ENCODE data around the gene PPP1R37.
A peak's percentile ranks its signal among the peaks of the same experiment; 100 is the strongest.
"Not testable (repeated sequence)": the region's sequence is repeated elsewhere in the genome, so short reads cannot be mapped to it uniquely, and the experiment has no call there.

The PPP1R37 gene

DNA sequence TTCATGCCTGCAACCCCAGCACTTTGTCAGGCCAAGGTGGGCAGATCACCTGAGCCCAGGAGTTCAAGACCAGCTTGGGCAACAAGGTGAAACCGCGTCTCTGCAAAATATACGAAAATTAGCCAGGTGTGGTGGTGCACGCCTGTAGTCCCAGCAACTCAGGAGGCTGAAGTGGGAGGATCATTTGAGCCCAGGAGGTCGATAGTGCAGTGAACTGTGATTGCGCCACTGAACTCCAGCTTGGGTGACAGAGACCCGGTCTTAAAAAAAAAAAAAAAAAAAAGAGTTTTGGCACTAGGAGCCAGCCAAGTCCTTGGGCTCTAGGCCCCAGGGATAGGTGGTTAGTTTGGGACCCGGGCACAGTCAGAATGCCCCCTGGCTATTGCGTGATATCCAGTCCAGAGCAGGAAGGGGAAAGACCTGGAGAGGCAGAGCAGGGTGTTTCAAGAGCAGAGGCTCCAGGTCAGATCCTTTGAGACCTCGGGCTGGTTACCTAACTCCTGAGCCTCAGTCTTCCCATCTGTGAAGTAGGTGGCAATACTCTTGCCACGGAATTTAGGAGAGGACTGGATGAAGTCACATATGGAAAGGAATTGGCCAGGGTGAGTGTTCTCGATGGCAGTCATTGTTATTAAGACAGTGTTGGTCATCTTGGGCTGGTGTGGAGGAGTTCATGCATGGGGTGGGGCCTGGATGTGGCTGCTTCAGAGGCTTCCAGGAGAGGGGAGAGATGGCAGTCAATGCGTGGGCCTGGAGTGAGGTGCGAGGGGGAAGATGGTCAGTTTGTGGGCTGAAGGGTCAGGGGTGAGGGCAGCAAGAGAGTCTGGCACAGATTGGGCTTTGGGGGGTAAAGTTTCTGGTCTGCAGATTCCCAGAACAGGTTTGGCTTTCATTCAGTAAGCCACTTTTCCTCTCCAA is 2.8 kb downstream of the PPP1R37 start:
- no peak for DNase-seq (ENCODE audit: low spot score)

DNA sequence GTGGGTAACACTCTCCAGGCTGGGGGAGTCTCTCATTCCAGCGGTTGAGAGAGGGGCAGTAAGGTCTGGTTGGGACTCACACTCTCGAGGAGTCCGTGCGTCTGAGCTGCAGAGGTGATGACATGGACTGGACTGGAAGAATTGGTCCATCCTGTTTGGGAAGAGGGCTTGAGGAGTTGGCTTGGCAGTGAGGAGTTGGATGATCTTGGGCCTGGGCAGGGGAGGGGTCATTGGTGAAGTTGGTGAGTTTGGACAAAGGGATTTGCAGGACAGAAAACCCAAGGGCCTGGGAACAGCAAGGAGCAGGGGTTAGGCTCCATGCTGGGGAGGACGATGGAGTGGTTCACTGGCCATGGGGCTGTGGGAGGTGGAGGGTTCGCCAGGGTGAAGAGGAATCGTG is 3.7 kb downstream of the PPP1R37 start:
- DNase-seq (ENCODE audit: low spot score), result no peak

DNA sequence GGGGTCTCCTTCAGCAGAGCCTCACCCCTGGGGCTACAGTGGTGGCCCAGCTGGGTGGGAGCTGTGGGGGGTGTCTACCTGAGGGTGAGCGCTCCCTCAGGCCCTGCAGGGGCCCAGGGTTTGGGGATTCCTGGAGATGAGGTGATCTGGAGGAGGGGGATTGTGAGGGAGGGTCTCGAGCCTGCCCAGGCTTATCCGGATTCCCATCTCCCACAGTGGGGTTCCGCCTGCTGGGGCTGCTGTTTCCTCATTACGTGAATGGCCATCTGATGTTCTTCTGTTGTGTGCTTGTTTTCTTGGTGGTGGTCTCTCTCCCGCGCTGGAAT is 4.4 kb downstream of the PPP1R37 start:
- no peak for DNase-seq (ENCODE audit: low spot score)

DNA sequence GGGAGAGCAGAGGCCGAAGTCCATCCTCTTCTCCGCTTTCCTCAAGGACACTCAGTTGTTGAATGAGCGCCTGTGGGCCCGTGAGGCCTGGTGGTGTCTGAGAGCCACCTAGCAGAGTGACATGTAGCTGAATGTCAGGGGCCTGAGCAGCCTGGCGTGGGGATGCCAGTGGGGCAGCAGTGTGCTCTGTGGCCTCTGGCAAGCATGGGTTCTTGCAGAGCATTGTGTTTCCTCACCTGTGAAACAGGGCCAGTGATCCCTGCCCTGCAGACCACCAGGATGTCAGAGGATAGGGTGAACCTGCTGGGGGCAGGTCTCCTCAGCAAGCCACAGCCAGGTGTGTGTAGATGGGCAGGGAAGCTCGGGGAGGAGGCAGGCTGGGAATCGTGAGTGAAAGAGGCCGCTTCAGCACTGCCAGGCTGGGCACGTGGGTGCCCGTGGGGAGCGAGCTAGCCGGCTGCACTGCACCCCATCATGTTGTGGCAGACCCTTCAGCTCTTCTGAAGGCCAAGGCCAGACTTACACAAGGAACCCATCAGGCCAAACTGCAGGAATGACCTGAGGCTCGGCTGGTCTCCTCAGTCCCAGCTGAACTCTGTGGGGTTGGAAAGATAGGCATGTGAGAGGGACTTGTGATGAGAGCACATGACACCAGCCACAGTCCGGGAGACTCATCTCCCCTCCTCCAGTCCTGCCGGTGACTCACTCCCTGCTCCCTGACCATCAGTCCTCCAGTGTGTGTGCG is 5.0 kb downstream of the PPP1R37 start:
- peak; percentile 48 for DNase-seq (ENCODE audit: low spot score)

DNA sequence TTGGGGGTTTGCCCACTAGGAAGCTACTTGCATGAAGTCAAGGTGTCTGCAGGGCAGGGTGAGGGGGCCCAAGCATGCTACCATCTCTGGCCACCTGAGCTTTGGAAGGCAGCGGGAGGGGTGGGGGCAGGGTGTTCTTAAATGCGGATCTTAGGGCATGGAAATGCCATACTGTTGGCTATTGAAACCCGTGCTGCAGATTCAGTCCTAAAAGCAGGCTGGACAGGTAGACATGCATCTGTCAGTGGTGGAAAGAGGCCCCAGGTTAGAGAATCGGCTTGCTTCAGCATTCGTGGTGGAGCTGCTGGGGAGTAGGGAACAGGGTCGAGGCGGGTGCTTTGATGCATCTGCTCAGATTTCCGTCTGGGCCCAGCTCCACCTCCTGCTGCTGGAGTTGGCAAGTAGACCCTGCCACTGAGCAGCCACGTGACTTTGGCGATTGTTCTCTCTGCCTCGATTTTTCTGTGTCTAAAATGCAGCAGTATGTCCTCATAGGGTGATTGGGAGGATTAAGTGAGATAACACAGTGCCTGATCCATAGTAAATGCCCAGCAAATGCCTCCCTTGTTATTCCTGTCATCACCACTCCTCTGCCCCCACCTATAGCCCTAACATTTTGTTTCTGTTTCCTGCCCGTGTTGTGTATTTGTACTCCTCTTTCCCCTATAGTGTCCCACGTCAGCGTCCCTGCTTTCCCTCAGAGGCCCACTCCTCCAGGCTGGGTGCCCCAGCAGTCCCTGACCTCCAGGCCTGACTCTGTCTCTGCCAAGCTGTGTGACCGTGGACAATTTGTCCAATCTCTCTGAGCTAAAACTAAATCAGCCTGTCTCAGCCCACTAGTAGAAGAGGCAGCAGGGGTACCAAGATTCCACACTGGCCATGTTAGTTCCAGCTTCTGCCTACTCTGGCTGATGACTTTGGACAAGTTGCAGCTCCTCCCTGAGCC is 5.8 kb downstream of the PPP1R37 start:
- DNase-seq (ENCODE audit: low spot score), result peak; percentile 82

DNA sequence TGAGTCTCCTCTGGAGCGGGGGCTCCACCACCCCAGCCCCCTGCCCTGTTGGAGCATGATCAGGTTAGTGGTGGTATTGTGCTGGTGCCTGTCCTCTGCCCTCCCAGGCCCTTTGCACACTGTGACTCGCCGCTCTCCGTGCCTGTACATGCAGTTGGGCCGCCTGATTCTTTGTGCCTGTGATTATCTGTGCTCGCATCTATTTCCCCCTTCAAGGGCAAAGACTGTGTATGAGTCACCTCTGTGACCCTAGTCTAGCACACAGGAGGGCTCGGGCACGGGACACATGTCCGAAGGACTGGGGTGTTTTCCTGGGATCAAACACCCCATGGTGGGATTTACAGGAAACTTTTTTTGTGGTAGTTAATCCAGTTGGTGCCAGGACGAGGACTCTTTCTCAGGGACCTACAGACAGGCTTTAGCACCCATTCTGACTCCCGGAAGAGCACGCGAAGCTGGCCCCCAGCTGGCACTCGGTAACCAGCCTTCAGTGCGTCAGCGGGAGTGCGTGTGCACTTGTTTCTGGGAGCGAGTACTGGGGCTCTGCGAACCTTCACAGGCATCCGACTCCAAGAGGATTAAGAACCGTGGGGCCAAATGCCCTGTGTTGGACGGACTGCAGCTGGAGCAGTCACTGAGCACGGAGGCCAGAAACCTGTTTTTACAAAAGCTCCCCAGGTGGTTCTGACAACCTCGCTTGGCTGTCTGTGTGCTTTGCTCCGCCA is 6.7 kb downstream of the PPP1R37 start:
- peak; percentile 82 for DNase-seq (ENCODE audit: low spot score)

DNA sequence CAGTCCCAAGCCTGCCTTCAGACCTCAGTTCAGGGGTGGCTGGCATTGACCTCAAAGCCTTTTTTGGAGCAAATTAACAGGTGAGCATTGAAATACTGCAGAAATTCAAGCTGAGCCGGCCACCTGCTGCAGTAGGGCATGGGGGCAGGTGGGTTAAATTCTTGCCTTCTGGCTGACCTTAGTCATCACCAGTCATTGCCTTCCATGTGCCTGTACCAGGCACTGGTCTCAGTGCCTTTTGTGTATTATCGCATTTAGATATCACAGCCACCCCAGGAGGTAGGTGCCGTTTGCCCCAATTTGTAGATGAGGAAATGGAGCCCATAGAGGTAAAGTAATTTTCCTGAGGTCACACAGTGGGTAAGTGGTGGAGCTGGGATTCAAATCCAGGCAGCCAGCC is 7.2 kb downstream of the PPP1R37 start:
- DNase-seq (ENCODE audit: low spot score), result no peak

DNA sequence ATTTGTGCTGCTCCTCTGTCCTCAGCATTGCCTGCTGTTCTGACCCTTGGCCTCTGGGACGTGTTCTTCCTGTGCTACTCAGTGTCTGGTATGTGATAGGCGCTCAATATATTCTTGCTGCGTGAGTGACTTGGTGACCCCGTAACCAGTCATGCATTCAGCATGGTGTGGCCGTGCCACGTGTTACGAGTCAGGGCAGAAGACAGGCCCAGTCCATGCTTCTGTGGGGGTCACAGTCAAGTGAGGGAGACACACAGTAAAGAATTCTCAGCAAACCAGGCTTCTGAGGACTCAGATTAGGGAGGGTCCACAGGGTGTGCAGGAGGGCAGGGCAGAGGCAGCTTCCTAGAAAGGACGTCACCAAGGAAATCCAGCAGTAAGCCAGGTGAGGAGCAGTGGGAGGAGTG is 7.9 kb downstream of the PPP1R37 start:
- no peak for DNase-seq (ENCODE audit: low spot score)

DNA sequence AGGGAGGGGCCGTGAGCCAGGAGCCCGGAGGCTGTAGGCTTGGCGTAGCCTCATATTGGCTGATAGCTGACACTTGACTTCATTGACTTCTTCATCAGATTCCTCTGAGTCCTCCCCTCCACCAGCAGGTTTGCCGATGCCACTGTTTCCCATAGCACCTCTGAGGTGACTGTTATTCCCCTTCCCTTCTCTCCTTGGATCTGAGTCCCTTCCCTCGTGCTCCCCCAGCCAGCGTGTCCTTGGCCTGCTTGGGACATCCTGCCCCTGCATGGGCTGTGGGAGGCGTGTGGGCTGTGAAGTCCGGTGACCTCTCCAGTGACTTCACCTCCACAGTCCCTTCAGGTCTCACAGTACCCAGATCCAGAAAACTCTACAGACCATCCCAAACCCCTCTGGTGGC is 8.8 kb downstream of the PPP1R37 start:
- DNase-seq (ENCODE audit: low spot score), result no peak

DNA sequence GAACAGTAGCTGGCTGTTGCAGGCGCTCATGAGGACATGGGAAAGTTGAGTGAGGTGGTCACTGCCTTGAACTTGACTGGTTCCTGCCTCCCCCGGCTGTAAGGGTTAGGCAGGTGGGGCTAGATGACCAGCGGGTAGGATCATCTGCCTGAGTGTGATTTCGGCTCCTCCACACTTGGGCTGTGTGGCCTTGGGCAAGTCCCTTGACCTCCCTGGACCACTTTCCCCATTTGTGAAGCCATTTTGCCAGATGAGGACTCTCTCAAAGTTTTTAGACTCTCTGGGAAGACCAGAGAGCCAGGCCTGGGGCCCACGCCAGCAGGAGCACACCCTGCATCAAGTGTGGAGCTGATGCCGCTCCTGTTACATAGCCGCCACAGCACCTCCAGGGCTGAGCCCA is 9.5 kb downstream of the PPP1R37 start:
- DNase-seq (ENCODE audit: low spot score), result no peak

DNA sequence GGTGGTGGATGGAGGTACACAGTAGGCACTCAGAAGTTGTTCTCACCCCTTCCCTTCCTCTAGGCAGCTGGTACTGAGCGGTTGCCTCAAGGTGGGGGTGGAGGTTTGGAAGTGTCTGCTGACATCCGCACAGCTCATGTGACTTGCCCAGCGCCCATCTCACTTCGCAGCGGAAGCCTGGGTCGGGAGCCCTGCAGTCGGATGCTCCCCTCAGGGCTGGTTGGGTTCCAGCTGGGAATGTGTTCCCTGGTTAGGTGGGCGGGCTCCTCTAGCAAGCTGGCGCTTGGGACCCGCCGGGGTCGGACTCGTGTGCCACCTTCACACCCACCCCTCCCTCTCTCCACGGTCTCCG is 10.2 kb downstream of the PPP1R37 start:
- DNase-seq (ENCODE audit: low spot score), result peak; percentile 47

DNA sequence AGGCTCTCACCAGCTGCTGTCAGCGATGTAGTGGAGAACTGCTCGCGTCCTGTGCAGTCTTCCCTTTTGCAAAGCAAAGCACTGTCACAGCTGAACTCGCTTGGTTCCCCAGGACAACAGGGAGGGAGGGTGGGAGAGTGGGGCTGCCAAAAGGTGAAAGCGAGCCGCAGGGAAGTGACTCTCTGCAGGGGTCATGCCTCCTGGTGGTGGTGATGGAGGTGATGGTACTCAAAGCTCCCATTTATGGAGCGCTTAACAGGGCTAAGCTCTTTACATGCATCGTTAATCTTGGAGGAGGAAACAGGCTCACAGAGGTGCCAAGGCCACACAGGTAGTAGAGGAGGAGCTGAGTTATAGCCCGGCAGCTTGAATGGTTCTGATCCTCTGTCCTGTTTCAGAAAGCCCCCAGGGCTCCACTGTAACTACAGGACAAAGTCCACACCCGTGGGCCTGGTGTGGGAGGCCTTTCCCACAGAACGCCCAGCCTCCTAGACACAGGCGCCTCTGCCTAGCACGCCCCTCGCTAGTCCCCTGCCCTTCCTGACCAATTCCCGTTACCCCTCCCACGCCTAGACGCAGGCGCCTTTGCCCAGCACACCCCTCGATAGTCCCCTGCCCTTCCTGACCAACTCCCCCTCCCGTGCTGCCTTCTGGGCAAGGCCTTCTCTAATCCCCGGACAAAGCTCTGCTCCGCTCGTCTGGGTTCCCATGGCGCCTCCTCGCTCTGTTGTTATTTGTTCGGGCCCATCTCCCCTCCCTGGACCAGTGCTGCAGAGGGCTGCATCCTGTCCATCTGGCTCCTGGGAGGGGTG is 10.7 kb downstream of the PPP1R37 start:
- DNase-seq (ENCODE audit: low spot score), result peak; percentile 51

DNA sequence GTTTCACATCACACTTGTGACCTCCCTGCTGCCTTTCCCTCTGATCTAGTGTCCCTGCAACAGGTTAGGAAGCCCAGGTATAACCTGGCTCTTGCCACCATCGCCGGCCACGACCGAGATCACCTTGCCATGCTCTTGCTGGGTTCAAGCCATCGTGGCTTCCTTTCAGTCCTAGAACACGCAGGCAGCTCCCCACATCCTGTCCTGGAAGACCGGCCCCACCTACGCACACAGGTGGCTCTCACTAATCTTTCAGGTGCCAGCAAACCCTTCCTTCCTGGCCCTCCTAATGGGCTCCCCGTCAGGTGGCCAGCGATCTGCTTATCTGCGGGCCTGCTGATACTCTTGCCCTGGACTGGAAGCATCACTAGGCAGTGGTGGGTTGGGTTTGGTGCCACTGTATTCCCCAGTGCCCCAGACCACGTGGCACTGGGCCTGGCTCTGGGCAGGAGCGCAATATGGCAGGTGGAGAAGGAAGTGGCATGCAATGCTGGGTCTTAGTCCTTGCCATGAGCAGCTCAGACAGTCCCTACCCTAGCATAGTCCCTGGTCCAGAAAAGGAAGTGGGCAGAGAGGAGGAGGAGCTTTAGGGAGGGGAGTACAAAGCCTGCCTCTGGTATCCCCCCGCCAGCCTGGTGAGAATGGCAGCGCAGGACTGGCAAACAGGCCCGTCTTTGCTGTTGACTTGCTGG is 11.8 kb downstream of the PPP1R37 start:
- DNase-seq (ENCODE audit: low spot score), result peak; percentile 45

DNA sequence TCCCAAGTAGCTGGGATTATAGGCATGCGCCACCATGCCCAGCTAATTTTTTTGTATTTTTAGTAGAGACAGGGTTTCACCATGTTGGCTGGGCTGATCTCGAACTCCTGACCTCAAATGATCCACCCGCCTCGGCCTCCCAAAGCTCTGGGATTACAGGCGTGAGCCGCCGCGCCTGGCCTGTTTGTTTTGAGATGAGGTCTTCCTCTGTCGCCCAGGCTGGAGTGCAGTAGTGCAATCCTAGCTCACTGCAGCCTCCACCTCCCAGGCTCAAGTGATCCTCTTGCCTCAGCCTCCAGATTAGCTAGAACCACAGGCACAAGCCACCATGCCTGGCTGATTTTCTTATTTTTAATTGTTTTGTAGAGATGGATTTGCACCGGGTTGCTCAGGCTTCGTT is 13.4 kb downstream of the PPP1R37 start:
- not testable (repeated sequence) for DNase-seq (ENCODE audit: low spot score)

DNA sequence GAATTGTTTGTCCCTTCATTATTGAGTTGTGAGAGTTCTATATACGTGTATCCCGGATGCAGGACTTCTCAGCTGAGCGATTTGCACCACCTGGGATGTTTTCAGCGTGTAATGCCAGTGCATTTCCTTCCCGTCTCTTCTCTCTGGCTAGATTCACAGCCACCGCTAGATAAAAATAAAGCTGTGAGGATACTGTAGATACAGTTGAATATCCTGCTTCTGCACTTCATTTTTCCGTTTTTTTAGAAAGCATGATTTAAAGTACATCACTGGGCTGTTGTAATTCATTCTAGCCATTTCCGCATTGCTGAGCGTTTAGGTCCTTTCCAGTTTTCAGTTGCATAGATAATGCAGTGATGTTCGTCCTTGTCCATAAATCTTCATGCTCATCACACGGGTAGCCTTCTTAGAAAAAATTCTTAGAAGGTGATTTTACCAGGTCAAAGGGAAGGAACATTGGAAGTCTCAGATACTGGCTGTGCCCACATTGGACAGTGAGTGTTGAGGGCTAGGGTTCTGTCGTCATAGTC is 14.7 kb downstream of the PPP1R37 start:
- no peak for DNase-seq (ENCODE audit: low spot score)

DNA sequence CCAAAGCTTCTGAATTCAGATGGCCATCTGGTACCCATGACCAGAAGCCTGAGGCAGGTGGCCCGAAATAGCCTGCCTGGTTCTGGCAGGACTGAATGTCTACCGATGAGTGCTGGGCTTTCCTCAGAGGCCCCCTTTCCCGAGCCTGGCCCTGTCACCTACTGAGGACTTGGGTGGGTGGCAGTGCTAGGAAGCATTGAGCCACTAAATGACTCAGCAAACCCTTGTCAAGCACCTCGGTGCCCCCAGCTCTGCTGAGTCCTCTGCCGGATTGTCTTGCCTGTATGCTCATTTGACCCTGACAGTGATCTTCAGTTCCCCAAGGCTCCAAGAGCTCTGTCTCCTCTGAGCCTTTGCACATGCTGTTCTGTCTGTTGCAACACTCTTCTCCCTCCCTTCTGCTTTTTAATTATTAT is 17.9 kb downstream of the PPP1R37 start:
- DNase-seq (ENCODE audit: low spot score), result peak; percentile 85

DNA sequence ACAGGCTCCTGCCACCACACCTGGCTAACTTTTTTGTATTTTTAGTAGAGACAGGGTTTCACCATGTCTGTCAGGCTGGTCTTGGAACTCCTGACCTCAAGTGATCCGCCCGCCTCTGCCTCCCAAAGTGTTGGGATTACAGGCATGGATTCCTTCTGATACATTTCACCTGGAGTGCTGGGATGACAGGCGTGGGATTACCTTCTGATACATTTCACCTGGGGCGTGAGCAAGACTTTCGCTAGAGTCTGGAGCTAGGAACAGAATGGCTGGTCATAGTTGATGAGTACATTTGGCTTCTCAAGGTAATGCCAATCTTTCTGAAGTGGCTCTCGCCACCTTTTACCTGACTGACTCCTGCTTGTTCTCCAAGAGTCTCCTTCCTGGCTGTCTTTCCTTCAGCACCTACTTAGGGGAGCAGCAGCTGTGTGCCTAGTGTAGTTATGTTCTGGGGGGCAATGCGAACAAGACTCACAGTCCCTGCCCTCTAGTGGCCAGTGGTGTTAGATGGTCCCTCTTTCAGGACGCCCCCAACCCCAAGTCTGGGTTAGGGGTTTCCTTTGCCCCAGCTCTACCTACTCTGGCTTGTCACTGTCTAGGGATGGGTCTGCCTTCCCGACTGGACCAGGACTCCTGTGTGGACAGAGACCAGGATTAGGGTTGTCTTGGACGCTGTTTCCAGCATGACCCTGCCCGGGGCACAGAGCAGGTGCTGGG is 19.3 kb downstream of the PPP1R37 start:
- DNase-seq (ENCODE audit: low spot score), result no peak

DNA sequence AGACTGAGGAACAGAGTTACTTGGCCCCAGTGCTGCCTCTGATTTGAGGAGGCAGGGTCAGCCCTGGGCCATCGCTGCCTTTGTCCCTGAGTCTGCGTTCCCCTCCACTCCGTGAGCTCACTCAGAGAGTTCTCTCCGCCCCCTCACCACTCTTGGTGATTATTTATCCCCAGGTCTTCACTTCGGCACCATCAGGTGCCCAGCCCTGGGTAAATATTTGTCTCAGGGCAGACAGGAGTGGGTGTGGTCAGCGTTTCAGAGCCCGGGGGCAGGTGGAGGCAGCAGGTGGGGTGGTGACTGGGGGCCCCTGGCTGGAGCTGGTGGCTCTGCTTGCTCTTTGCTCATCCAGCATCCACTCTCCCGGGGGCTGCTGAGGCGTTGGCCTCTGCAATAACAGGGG is 20.6 kb downstream of the PPP1R37 start:
- no peak for DNase-seq (ENCODE audit: low spot score)

DNA sequence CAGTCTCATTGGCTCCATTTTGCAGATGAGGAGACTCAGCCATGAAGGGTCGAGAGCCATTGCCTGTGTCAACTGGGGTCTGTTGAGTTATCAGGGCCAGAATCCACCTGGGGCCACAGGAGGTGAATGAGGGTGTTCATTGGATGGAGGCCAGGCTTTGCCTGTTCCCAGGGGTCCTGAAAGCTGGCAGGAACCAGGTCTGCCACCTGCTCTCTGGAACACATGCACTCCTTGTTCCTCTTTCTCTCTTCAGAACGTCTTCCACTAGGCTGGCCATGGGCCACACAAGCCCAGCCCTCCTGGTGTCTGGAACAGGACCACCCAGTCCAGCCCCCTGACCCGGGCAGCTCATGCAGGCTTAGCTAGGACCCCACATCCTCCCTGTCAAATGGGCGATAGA is 21.1 kb downstream of the PPP1R37 start:
- DNase-seq (ENCODE audit: low spot score), result no peak

Data from cerebellar cortex (tissue), 1 donor.